Progenitor cell of endocrine pancreas (in vitro differentiated cells): ENCODE results near the gene FLNA. TPM values are rescaled to one million over a fixed set of nuclear protein-coding genes. Genes with fewer than 3 reads are reported as not detected.

Experiments used
- DNase-seq: peaks from one replicate; pipeline ENCODE4 v3.0.0; 2021; ENCODE audit warnings: low spot score; ENCODE audit not compliant: unreplicated experiment
- H3K27ac Mint-ChIP-seq: 2 replicates; pipeline ENCODE4 v1.8.0; 2021; ENCODE audit warnings: mild to moderate bottlenecking, moderate library complexity, mixed read lengths
- H3K27me3 Mint-ChIP-seq: 2 replicates; pipeline ENCODE4 v1.8.0; 2021; ENCODE audit warnings: mixed read lengths
- H3K36me3 Mint-ChIP-seq: 2 replicates; pipeline ENCODE4 v1.8.0; 2022; ENCODE audit warnings: mixed read lengths; ENCODE audit not compliant: insufficient read depth
- H3K4me1 Mint-ChIP-seq: 2 replicates; pipeline ENCODE4 v1.8.0; 2021; ENCODE audit warnings: low read depth, mixed read lengths
- H3K4me3 Mint-ChIP-seq: 2 replicates; pipeline ENCODE4 v1.8.0; 2021; ENCODE audit warnings: low read depth, mild to moderate bottlenecking, moderate library complexity, mixed read lengths
- H3K9me3 Mint-ChIP-seq: 2 replicates; pipeline ENCODE4 v1.8.0; 2021; ENCODE audit warnings: low read depth, mixed read lengths
- CTCF ChIP-seq: fragments of 200-600 bp; sonication (generic); IDR thresholded peaks from one replicate; pipeline ENCODE4 v1.5.0; 2021; ENCODE audit warnings: antibody characterized with exemption, mild to moderate bottlenecking; ENCODE audit not compliant: unreplicated experiment
- long read RNA-seq: library from polyadenylated mRNA; unstranded; transcript quantifications from one replicate; pipeline ENCODE4 v2.0.0, GENCODE V29; 2020
- total RNA-seq: library from RNA; stranded (reverse); gene quantifications from 2 replicates; pipeline ENCODE4 v1.2.1, GENCODE V29; 2021

FLNA gene
- 765 and 777 TPM in 2 replicates for total RNA-seq
- long read RNA-seq, partial matches to known transcripts = 10 of 10 reads
- long read RNA-seq, other reads (novel, unspliced or antisense) = 0 of 10 reads

- Mint-ChIP-seq H3K36me3 (no peaks in the 10 kb centered on the region), H3K27ac (peak within 1 kb of the TSS; percentile 79), H3K9me3 (peaks cover 2% of the 10 kb centered on the region), H3K4me1 (no peaks in the 10 kb centered on the region), H3K27me3 (no peaks in the 10 kb centered on the region), H3K4me3 (peak within 1 kb of the TSS; percentile 49)
- DNase-seq = peak; percentile 58
- peak; percentile 37 for TF ChIP-seq CTCF
Measured at GRCh38 chrX:154374313-154375155, at the start of gene FLNA. Gene FLNA (minus strand): TSS chrX:154374634. CDS start chrX:154371245, 3,389 bp downstream.

GRCh38 chrX:154420402-154420756, 45.9 kb upstream of the FLNA start:
- DNase-seq = no peak
- Mint-ChIP-seq H3K4me1 (no peaks in the 10 kb centered on the region), H3K9me3 (peaks cover 3% of the 10 kb centered on the region), H3K4me3 (no peak overlapping the region), H3K27ac (no peak overlapping the region), H3K27me3 (no peaks in the 10 kb centered on the region), H3K36me3 (no peaks in the 10 kb centered on the region)
- no peak for TF ChIP-seq CTCF

- Mint-ChIP-seq H3K27me3 (no peaks in the 10 kb centered on the region), H3K9me3 (peaks cover 3% of the 10 kb centered on the region), H3K4me3 (no peak overlapping the region), H3K4me1 (no peaks in the 10 kb centered on the region), H3K36me3 (peaks cover 2% of the 10 kb centered on the region), H3K27ac (no peak overlapping the region)
- no peak for DNase-seq
- TF ChIP-seq CTCF = no peak
Measured at GRCh38 chrX:154419688-154420401, 45.4 kb upstream of the FLNA start.

- Mint-ChIP-seq H3K27ac (no peak overlapping the region), H3K9me3 (no peaks in the 10 kb centered on the region)
- no peak for TF ChIP-seq CTCF
Measured at GRCh38 chrX:154419189-154419588, 44.8 kb upstream of the FLNA start.

DNA sequence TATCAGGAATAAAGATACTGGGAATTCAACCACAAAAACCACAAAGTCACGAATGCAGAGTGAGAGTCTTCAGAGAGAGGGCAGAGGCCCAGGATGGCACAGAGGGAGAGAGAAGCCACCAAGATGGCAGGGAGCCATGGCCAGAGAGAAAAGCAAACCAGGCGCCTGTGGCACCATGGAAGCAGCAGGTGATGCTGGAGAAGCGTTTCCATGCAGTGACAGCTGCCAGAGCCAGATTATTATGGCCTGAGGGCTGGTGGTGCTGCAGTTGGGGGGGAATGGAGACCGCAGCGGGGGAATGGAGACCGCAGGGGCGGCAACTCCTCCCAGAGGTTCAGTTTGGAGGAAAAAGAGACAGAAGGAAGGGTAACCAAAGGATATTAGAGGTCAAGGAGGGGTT, 42.7 kb upstream of the FLNA start:
- no peak for TF ChIP-seq CTCF
- Mint-ChIP-seq H3K27ac (no peak overlapping the region), H3K27me3 (no peaks in the 10 kb centered on the region), H3K4me3 (no peak overlapping the region), H3K4me1 (no peaks in the 10 kb centered on the region), H3K9me3 (no peaks in the 10 kb centered on the region), H3K36me3 (peaks cover 5% of the 10 kb centered on the region)
- DNase-seq = no peak

More at GRCh38 chrX:154419189-154419588, 44.8 kb upstream of the FLNA start:
- no peak for DNase-seq
- Mint-ChIP-seq H3K36me3 (peaks cover 2% of the 10 kb centered on the region), H3K4me3 (no peak overlapping the region), H3K4me1 (no peaks in the 10 kb centered on the region), H3K27me3 (no peaks in the 10 kb centered on the region)
